Gastrocnemius medialis (tissue), 4 donors: ENCODE data around the gene NPEPL1. TPM values are rescaled to one million over a fixed set of nuclear protein-coding genes. Genes with fewer than 3 reads are reported as not detected.
"Not testable (repeated sequence)": the region's sequence is repeated elsewhere in the genome, so short reads cannot be mapped to it uniquely, and the experiment has no call there.

Source experiments
- ATAC-seq, 2 donors: fragments of 150-250 bp; one replicate each; pipeline ENCODE4 v1.9.1; 2016
- DNase-seq, 2 donors: peaks; one replicate each; pipeline ENCODE4 v3.0.0-alpha.2; 2019
- H3K27ac ChIP-seq, 4 donors: fragments of 200-600 bp; sonication (generic); 1 replicate in 1 of 4; 2 replicates in 3 of 4; pipeline ENCODE4 v1.5.1; 2016 to 2018; ENCODE audit warnings: mild to moderate bottlenecking in 2 of 4, moderate library complexity in 1 of 4
- H3K27me3 ChIP-seq, 3 donors: fragments of 200-600 bp; sonication (generic) in 2 of 3; 1 replicate in 1 of 3; 2 replicates in 2 of 3; pipeline versions ENCODE4 v1.5.1 to v1.6.0; 2016 to 2019; ENCODE audit warnings: mild to moderate bottlenecking in 1 of 3, moderate library complexity in 1 of 3
- H3K36me3 ChIP-seq, 2 donors: fragments of 200-600 bp; sonication (generic) in 1 of 2; one replicate each; pipeline ENCODE4 v1.5.1; 2017 to 2018
- H3K4me1 ChIP-seq, 2 donors: fragments of 200-600 bp; sonication (generic) in 1 of 2; one replicate each; pipeline ENCODE4 v1.5.1; 2016 to 2017; ENCODE audit warnings: mild to moderate bottlenecking in 2 of 2
- H3K4me3 ChIP-seq, 4 donors: fragments of 200-600 bp; sonication (generic) in 3 of 4; 1 replicate in 1 of 4; 2 replicates in 3 of 4; pipeline ENCODE4 v1.5.1; 2016 to 2019; ENCODE audit warnings: mild to moderate bottlenecking in 2 of 4
- H3K9me3 ChIP-seq, 3 donors: fragments of 200-600 bp; sonication (generic) in 2 of 3; 1 replicate in 1 of 3; 2 replicates in 2 of 3; pipeline ENCODE4 v1.5.1; 2016 to 2019
- POLR2A ChIP-seq, 2 donors: fragments of 450-650 bp; IDR thresholded peaks; one replicate each; pipeline ENCODE4 v1.6.1; 2017; ENCODE audit warnings: antibody characterized with exemption in 2 of 2, mild to moderate bottlenecking in 2 of 2, moderate library complexity in 2 of 2
- in situ Hi-C, 4 donors: fragments of 200-750 bp; cut with MboI; loops; one replicate each; pipeline versions ENCODE4 v1.15.0 to v1.8.0; 2017; ENCODE audit warnings: low sequenced_read_pairs in 4 of 4
- intact Hi-C: fragments of 100-400 bp; cut with DNase I; formaldehyde crosslinking; loops from one replicate; pipeline ENCODE4 v1.15.1; 2023; ENCODE audit warnings: low total_unique reads
- total RNA-seq, 4 donors: library from RNA; depleted of rRNA; stranded (reverse); fragments of >200 nt; gene quantifications; one replicate each; pipeline versions ENCODE4 v1.1.0 to v1.2.3, GENCODE V29; 2016
- TF ChIP-seq, protein P1 (sequence below), 5 experiments: fragments of 450-650 bp in 3 of 5; fragments of 200-600 bp in 2 of 5; sonication (generic) in 2 of 5; IDR thresholded peaks in 4 of 5; conservative IDR thresholded peaks in 1 of 5; 1 replicate in 4 of 5; 2 replicates in 1 of 5; pipeline ENCODE4 v1.5.1; 2016 to 2019; ENCODE audit warnings: antibody characterized with exemption in 5 of 5, mild to moderate bottlenecking in 3 of 5, moderate library complexity in 3 of 5

The NPEPL1 gene
- total RNA-seq, 4 donors from 2014 or later: 18.1 to 51.5 (median 34.3) TPM

DNA sequence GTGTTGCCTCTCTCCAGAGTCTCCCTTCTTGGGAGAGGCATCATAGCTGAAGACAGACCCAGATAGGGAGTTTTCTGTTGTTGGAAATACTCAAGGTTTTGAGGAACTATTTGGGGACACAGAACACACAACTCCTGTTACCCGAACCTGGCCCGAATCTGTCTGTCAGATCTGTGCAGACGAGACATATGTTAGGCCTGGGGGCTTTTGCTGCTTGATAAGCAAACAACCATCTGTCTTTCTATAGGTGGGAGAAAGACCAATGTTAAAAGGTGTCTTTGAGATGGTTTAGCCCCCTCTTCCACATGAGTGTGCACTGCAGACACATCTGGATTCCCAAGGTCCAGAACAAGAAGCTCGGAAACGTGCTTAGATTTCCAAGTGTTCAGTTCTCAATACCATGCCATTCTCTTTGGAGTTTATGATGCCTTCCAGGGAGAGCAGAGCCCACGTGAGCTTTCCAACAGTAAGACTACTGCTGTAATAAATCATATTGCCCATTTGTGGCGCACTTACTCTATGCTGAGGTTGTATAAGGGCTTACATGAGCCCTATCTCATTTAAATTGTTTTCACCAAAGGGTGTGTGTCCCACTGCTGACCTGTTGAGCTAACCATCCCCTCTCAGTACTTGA lies 45.3 kb upstream of the NPEPL1 start:
- no peaks in the 10 kb centered on the region for H3K9me3 ChIP-seq
- in situ Hi-C loops: loop anchor here in 2 of 4 donors (25.0 kb wide), 2 partner anchors 360 to 410 kb away; partner anchors contain the start of gene ANKRD60 (in 1 of the 2)
- DNase-seq: no peak
- no peak overlapping the region for H3K4me3 ChIP-seq
- intact Hi-C loops: no loop called here
- peak overlapping the region in 3 of 4 donors; percentile 36 to 58 (median 56) for H3K27ac ChIP-seq
- H3K4me1 ChIP-seq: peaks cover 16 to 34% of the 10 kb centered on the region in 2 donors
- H3K36me3 ChIP-seq: no peaks in the 10 kb centered on the region
- no peak for TF ChIP-seq POLR2A (IDR thresholded peaks at IDR 0.05)
- TF ChIP-seq, protein P1, sequence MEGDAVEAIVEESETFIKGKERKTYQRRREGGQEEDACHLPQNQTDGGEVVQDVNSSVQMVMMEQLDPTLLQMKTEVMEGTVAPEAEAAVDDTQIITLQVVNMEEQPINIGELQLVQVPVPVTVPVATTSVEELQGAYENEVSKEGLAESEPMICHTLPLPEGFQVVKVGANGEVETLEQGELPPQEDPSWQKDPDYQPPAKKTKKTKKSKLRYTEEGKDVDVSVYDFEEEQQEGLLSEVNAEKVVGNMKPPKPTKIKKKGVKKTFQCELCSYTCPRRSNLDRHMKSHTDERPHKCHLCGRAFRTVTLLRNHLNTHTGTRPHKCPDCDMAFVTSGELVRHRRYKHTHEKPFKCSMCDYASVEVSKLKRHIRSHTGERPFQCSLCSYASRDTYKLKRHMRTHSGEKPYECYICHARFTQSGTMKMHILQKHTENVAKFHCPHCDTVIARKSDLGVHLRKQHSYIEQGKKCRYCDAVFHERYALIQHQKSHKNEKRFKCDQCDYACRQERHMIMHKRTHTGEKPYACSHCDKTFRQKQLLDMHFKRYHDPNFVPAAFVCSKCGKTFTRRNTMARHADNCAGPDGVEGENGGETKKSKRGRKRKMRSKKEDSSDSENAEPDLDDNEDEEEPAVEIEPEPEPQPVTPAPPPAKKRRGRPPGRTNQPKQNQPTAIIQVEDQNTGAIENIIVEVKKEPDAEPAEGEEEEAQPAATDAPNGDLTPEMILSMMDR (IDR thresholded peaks at IDR 0.05 in 4 of 5, conservative IDR thresholded peaks at IDR 0.05 in 1 of 5): no peak
- ATAC-seq: no peak
- H3K27me3 ChIP-seq: no peaks in the 10 kb centered on the region

GRCh38 chr20:58647796-58648501 lies 44.7 kb upstream of the NPEPL1 start:
- H3K4me3 ChIP-seq: no peak overlapping the region
- no peak for TF ChIP-seq POLR2A (IDR thresholded peaks at IDR 0.05)
- TF ChIP-seq, protein P1 (IDR thresholded peaks at IDR 0.05 in 4 of 5, conservative IDR thresholded peaks at IDR 0.05 in 1 of 5): no peak
- in situ Hi-C loops: loop anchor here in 2 of 4 donors (25.0 kb wide), 2 partner anchors 361 to 411 kb away; partner anchors contain the start of gene ANKRD60 (in 1 of the 2)
- peaks cover 23 to 39% of the 10 kb centered on the region in 2 donors for H3K4me1 ChIP-seq
- no peaks in the 10 kb centered on the region for H3K9me3 ChIP-seq
- H3K27ac ChIP-seq: peak overlapping the region in 3 of 4 donors; percentile 36 to 58 (median 56)
- no peaks in the 10 kb centered on the region for H3K27me3 ChIP-seq
- no peaks in the 10 kb centered on the region for H3K36me3 ChIP-seq
- ATAC-seq (no peak), DNase-seq (no peak)
- intact Hi-C loops: no loop called here

GRCh38 chr20:58648502-58648825 lies 44.1 kb upstream of the NPEPL1 start:
- intact Hi-C loops, H3K9me3 ChIP-seq, DNase-seq, H3K27ac ChIP-seq, H3K36me3 ChIP-seq, ATAC-seq, H3K4me3 ChIP-seq, H3K27me3 ChIP-seq: not testable (repeated sequence)
- H3K4me1 ChIP-seq: peaks cover 28 to 44% of the 10 kb centered on the region in 2 donors
- in situ Hi-C loops: loop anchor here in 2 of 4 donors (25.0 kb wide), 2 partner anchors 361 to 411 kb away; partner anchors contain the start of gene ANKRD60 (in 1 of the 2)

- DNase-seq (no peak), ATAC-seq (no peak)
- Histone ChIP-seq H3K9me3 (no peaks in the 10 kb centered on the region), H3K27me3 (no peaks in the 10 kb centered on the region), H3K4me1 (peaks cover 36 to 48% of the 10 kb centered on the region in 2 donors), H3K4me3 (peak overlapping the region; percentile 50 to 99 (median 94)), H3K36me3 (no peaks in the 10 kb centered on the region), H3K27ac (peak overlapping the region in 3 of 4 donors; percentile 85 to 98 (median 97))
- intact Hi-C loops (loop anchor here (2.0 to 10.0 kb wide), 5 partner anchors 205 to 413 kb away; partner anchors contain the start of genes ATP5F1E, GNAS, GNAS-AS1 and NELFCD), in situ Hi-C loops (loop anchor here in 3 of 4 donors (25.0 kb wide), 3 partner anchors 362 to 1287 kb away; partner anchors contain the start of genes ANKRD60 (in 1 of the 3) and RAE1 (in 1 of the 3))
- TF ChIP-seq POLR2A (IDR thresholded peaks at IDR 0.05): no peak
- TF ChIP-seq, protein P1 (IDR thresholded peaks at IDR 0.05 in 4 of 5, conservative IDR thresholded peaks at IDR 0.05 in 1 of 5): no peak
Observed at GRCh38 chr20:58649288-58650180, 43.1 kb upstream of the NPEPL1 start.
